Measurements from ENCODE around the gene RNF11. TPM values are rescaled to one million over a fixed set of nuclear protein-coding genes. Genes with fewer than 3 reads are reported as not detected.
A peak's percentile ranks its signal among the peaks of the same experiment; 100 is the strongest.
"Not testable (repeated sequence)": the region's sequence is repeated elsewhere in the genome, so short reads cannot be mapped to it uniquely, and the experiment has no call there.

Gene RNF11
- total RNA-seq, 1 donor from 2014 or later = 87.3 TPM

DNA sequence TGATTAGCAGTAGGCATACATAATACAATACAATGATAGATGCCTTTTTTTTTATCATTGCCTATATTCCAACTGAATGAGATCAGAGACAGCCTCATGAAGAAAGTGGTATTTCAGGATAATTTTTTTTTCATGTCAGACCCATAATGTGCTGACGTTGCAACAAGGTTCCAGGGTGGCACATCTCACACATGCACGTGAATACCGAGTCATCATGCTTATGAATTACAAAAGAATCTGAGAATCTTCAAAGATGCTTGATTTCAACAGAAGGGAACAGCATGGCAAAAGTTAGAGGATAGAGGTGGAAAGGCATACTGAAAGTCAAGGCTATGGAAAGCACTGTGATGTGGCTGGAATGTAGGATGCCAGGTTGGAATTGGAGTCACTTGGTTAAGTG, 5.0 kb upstream of the RNF11 start:
- TF ChIP-seq, protein P1, sequence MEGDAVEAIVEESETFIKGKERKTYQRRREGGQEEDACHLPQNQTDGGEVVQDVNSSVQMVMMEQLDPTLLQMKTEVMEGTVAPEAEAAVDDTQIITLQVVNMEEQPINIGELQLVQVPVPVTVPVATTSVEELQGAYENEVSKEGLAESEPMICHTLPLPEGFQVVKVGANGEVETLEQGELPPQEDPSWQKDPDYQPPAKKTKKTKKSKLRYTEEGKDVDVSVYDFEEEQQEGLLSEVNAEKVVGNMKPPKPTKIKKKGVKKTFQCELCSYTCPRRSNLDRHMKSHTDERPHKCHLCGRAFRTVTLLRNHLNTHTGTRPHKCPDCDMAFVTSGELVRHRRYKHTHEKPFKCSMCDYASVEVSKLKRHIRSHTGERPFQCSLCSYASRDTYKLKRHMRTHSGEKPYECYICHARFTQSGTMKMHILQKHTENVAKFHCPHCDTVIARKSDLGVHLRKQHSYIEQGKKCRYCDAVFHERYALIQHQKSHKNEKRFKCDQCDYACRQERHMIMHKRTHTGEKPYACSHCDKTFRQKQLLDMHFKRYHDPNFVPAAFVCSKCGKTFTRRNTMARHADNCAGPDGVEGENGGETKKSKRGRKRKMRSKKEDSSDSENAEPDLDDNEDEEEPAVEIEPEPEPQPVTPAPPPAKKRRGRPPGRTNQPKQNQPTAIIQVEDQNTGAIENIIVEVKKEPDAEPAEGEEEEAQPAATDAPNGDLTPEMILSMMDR (IDR thresholded peaks at IDR 0.05; ENCODE audit: insufficient read depth, low read length, poor library complexity, severe bottlenecking) = no peak
- Histone ChIP-seq H3K36me3 (ENCODE audit: control insufficient read depth, insufficient read depth, low read length) (no peaks in the 10 kb centered on the region), H3K4me3 (ENCODE audit: low read depth, low read length) (no peak overlapping the region), H3K27me3 (ENCODE audit: control insufficient read depth, insufficient read depth, low read length) (no peaks in the 10 kb centered on the region)
- DNase-seq (ENCODE audit: low read depth) = no peak

DNA sequence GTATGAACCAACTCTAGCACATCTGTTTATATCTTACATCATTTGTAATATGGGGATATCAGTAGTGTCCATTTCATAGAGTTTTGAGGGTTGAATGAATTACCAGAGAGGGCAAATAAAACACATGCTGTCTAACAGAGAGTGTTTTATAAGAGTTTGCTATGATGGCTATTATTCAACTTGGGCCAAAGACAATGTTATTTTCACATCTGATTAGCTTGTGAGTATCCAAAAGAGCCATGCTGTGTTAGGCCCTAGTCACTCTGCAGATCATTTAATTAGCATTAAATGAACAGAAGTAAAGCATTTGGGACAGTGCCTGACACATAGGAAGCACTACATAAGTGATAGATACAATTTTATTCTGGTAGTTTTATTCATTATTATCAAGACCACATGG, 4.2 kb upstream of the RNF11 start:
- no peaks in the 10 kb centered on the region for H3K27me3 ChIP-seq (ENCODE audit: control insufficient read depth, insufficient read depth, low read length)
- TF ChIP-seq, protein P1 (IDR thresholded peaks at IDR 0.05; ENCODE audit: insufficient read depth, low read length, poor library complexity, severe bottlenecking) = no peak
- H3K4me3 ChIP-seq (ENCODE audit: low read depth, low read length) = no peak overlapping the region
- no peaks in the 10 kb centered on the region for H3K36me3 ChIP-seq (ENCODE audit: control insufficient read depth, insufficient read depth, low read length)
- no peak for DNase-seq (ENCODE audit: low read depth)

DNA sequence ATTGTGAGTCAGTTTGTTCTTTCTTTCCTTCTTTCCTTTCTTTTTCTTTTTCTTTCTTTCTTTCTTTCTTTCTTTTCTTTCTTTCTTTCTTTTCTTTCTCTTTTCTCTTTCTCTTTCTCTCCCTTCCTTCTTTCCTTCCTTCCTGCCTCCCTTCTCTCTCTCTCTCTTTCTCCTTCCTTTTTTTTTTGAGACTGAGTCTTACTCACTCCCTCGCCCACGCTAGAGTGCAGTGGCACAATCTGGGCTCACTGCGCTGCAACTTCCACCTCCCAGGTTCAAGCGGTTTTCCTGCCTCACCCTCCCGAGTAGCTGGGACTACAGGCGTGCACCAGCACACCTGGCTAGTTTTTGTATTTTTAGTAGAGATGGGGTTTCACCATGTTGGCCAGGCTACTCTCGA, 1.8 kb upstream of the RNF11 start:
- not testable (repeated sequence) for H3K4me3 ChIP-seq (ENCODE audit: low read depth, low read length); DNase-seq (ENCODE audit: low read depth); H3K36me3 ChIP-seq (ENCODE audit: control insufficient read depth, insufficient read depth, low read length); H3K27me3 ChIP-seq (ENCODE audit: control insufficient read depth, insufficient read depth, low read length)

DNA sequence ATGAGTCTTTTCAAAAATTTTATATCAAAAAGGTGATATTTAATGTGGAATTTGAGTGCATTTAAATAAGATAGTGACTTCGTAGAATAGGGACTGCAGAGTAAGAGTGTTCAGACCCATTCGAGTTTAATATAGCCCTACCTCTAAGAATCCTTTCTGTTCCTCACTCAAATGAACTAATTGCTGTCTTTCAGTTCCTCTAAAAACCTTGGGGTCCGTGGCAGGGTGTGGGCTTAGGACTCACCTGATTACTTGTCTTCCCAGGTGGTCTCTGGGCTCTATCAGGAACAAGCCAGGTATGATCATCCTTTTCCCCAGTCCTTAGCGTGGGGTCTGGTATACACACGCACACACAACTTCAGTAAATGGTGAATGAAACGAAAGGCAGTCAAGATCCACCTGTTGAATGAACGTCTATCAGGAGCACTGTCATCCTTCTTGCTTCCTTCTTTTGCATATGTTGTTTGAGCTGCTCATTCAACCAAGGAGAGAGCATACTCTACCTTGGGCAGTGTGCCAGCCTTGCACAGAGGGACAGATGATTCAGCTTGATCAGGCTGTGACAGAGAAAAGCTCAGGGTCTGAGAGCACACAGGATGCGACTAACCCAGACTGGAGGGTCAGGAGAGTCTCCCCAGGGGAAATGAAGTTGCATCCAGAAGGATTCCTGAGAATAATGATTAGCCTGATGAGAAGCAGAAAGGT, 1.2 kb upstream of the RNF11 start:
- no peaks in the 10 kb centered on the region for H3K27me3 ChIP-seq (ENCODE audit: control insufficient read depth, insufficient read depth, low read length)
- peak; percentile 52 for DNase-seq (ENCODE audit: low read depth)
- TF ChIP-seq, protein P1 (IDR thresholded peaks at IDR 0.05; ENCODE audit: insufficient read depth, low read length, poor library complexity, severe bottlenecking) = no peak
- no peak overlapping the region for H3K4me3 ChIP-seq (ENCODE audit: low read depth, low read length)
- H3K36me3 ChIP-seq (ENCODE audit: control insufficient read depth, insufficient read depth, low read length) = no peaks in the 10 kb centered on the region

DNA sequence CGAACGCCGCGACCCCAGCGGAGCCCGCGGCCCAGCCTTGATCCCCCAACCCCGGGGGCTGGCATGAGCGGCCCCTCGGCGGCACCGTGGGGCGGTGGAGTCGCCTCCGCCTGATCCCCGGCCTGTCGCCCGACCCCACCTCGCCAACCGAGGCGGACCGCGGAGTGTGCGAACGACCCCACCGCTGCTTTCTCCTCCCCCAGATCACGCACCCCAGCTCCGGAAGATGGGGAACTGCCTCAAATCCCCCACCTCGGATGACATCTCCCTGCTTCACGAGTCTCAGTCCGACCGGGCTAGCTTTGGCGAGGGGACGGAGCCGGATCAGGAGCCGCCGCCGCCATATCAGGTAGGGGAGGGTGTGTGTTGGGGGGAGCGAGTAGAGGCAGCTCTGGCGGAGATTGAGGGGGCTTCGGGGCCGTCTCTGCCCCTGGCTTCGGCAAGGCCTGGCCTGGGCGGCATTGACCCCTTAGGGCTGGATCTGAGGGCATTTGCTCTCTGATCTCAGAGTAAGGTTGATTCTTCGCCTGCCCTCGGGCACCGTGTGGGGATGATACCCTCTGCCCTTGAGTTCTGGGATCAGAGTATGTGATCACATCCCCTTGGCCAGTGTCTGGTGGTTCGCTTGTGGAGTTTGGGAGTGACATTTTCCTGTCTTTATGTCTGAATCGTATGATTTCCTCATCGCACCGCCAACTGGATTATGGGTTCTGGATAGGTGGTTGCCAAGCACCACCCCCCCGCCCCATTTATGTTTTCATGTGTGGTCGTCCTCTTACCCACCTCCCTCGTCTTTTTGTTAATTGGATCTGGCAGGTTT, 668 bp downstream of the RNF11 start:
- TF ChIP-seq, protein P1 (IDR thresholded peaks at IDR 0.05; ENCODE audit: insufficient read depth, low read length, poor library complexity, severe bottlenecking) = no peak
- DNase-seq (ENCODE audit: low read depth) = no peak
- Histone ChIP-seq H3K4me3 (ENCODE audit: low read depth, low read length) (peak overlapping the region; percentile 99), H3K27me3 (ENCODE audit: control insufficient read depth, insufficient read depth, low read length) (no peaks in the 10 kb centered on the region), H3K36me3 (ENCODE audit: control insufficient read depth, insufficient read depth, low read length) (no peaks in the 10 kb centered on the region)

DNA sequence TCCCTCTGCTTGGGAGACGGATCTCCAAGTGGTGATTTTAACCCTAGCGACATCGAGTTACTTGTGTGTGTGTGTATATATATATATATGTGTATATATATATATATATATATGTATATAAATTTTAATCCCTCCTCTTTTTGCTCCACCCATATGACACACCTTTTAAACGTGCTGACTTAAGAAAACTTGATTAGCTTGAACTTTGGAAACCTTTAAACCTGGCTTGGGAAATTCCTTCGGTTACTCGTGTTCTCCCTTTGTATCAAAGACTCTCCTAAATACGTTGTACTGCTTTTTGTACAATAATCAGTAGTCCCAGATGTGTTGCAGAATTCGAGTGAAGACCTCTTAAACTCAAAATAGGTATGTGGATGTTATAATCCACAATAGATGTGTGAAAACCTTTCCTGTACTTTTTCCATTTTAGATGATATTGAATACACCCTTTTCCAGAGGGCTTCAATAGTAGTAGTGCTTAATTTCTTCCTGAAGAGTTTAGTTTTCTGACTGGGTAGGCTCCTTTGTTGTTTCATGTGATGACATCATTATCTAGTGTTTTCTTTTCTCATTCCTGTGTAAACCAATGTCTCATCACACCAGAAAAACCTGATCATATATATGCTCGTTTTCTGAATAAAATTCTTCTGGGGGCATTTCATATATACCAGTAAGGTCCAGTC, 1.4 kb downstream of the RNF11 start:
- no peaks in the 10 kb centered on the region for H3K27me3 ChIP-seq (ENCODE audit: control insufficient read depth, insufficient read depth, low read length)
- no peak for DNase-seq (ENCODE audit: low read depth)
- TF ChIP-seq, protein P1 (IDR thresholded peaks at IDR 0.05; ENCODE audit: insufficient read depth, low read length, poor library complexity, severe bottlenecking) = no peak
- H3K36me3 ChIP-seq (ENCODE audit: control insufficient read depth, insufficient read depth, low read length) = no peaks in the 10 kb centered on the region
- H3K4me3 ChIP-seq (ENCODE audit: low read depth, low read length) = peak overlapping the region; percentile 99

Data from kidney epithelial cell (primary cell).